Vagina (tissue), 2 donors: Measurements from ENCODE around the gene CFAP61. TPM values are rescaled to one million over a fixed set of nuclear protein-coding genes. Genes with fewer than 3 reads are reported as not detected.

Source experiments
- DNase-seq, 2 donors: peaks; one replicate each; pipeline ENCODE4 v3.0.0-alpha.2; 2017; ENCODE audit errors: extremely low spot score in 2 of 2
- H3K27ac ChIP-seq: fragments of 200-600 bp; sonication (generic); one replicate; pipeline ENCODE4 v1.5.1; 2019
- H3K27me3 ChIP-seq: fragments of 200-600 bp; sonication (generic); one replicate; pipeline ENCODE4 v1.5.1; 2019
- H3K36me3 ChIP-seq, 2 donors: fragments of 200-600 bp; sonication (generic); one replicate each; pipeline ENCODE4 v1.5.1; 2017 to 2019
- H3K4me1 ChIP-seq: fragments of 200-600 bp; sonication (generic); one replicate; pipeline ENCODE4 v1.5.1; 2019
- H3K4me3 ChIP-seq, 2 donors: fragments of 200-600 bp; sonication (generic); 1 replicate in 1 of 2; 2 replicates in 1 of 2; pipeline ENCODE4 v1.5.1; 2016 to 2019
- H3K9me3 ChIP-seq: fragments of 200-600 bp; sonication (generic); one replicate; pipeline ENCODE4 v1.5.1; 2019
- POLR2A ChIP-seq, 2 donors: fragments of 450-650 bp; IDR thresholded peaks; one replicate each; pipeline ENCODE4 v1.6.1; 2017; ENCODE audit warnings: antibody characterized with exemption in 2 of 2, mild to moderate bottlenecking in 2 of 2, moderate library complexity in 2 of 2
- POLR2AphosphoS5 ChIP-seq, 2 donors: sonication (generic); formaldehyde crosslinking; IDR thresholded peaks; one replicate each; pipeline ENCODE4 v1.9.0; 2017; ENCODE audit warnings: antibody characterized with exemption in 2 of 2, mild to moderate bottlenecking in 2 of 2, low read depth in 1 of 2; ENCODE audit not compliant: insufficient read depth in 1 of 2
- intact Hi-C: fragments of 100-400 bp; cut with DNase I; formaldehyde crosslinking; loops from one replicate; pipeline ENCODE4 v1.15.1; 2023
- total RNA-seq: library from RNA; depleted of rRNA; stranded (reverse); fragments of >200 nt; gene quantifications from one replicate; pipeline ENCODE4 v1.2.3, GENCODE V29; 2016
- TF ChIP-seq, protein P1 (sequence below), 3 experiments: fragments of 450-650 bp in 2 of 3; fragments of 200-600 bp in 1 of 3; sonication (generic) in 1 of 3; IDR thresholded peaks; one replicate each; pipeline ENCODE4 v1.5.1; 2017 to 2019; ENCODE audit warnings: antibody characterized with exemption in 3 of 3, mild to moderate bottlenecking in 2 of 3, moderate library complexity in 2 of 3

The CFAP61 gene
- total RNA-seq, 1 donor from 2014 or later: 1.5 TPM

- H3K9me3 ChIP-seq: no peaks in the 10 kb centered on the region
- H3K36me3 ChIP-seq: no peaks in the 10 kb centered on the region
- TF ChIP-seq POLR2AphosphoS5 (IDR thresholded peaks at IDR 0.05; ENCODE audit: insufficient read depth in 1 of 2, low read depth in 1 of 2) (peak; percentile 48 to 90), POLR2A (IDR thresholded peaks at IDR 0.05) (no peak)
- TF ChIP-seq, protein P1, sequence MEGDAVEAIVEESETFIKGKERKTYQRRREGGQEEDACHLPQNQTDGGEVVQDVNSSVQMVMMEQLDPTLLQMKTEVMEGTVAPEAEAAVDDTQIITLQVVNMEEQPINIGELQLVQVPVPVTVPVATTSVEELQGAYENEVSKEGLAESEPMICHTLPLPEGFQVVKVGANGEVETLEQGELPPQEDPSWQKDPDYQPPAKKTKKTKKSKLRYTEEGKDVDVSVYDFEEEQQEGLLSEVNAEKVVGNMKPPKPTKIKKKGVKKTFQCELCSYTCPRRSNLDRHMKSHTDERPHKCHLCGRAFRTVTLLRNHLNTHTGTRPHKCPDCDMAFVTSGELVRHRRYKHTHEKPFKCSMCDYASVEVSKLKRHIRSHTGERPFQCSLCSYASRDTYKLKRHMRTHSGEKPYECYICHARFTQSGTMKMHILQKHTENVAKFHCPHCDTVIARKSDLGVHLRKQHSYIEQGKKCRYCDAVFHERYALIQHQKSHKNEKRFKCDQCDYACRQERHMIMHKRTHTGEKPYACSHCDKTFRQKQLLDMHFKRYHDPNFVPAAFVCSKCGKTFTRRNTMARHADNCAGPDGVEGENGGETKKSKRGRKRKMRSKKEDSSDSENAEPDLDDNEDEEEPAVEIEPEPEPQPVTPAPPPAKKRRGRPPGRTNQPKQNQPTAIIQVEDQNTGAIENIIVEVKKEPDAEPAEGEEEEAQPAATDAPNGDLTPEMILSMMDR (IDR thresholded peaks at IDR 0.05): no peak
- intact Hi-C loops: no loop called here
- DNase-seq: no peak
- H3K4me3 ChIP-seq: no peak overlapping the region
- peaks cover 47% of the 10 kb centered on the region for H3K4me1 ChIP-seq
- peak overlapping the region; percentile 91 for H3K27ac ChIP-seq
- H3K27me3 ChIP-seq: no peaks in the 10 kb centered on the region
Observed at GRCh38 chr20:20010639-20011500, 41.5 kb upstream of the CFAP61 start.

DNA sequence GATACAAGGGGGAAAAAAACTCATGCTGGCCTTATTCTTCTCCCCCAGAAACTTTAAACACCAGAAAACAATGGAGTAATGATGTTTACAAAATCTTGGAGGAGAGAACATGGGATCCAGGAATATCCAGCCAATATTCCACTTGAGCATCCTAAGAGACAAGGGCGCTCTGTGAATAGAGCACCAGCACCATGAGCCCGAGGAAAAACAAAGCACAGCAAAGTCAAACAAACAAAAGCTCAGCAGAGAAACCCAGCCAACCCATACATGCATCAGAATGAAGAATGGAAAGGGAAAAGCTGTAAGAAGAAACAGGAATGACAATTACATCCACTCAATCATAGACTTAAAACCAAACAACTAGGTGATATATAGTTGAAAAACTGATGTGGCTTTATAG, 39.8 kb upstream of the CFAP61 start:
- no peaks in the 10 kb centered on the region for H3K9me3 ChIP-seq
- intact Hi-C loops: no loop called here
- no peaks in the 10 kb centered on the region for H3K27me3 ChIP-seq
- TF ChIP-seq, protein P1 (IDR thresholded peaks at IDR 0.05): no peak
- TF ChIP-seq POLR2AphosphoS5 (IDR thresholded peaks at IDR 0.05; ENCODE audit: insufficient read depth in 1 of 2, low read depth in 1 of 2): no peak
- TF ChIP-seq POLR2A (IDR thresholded peaks at IDR 0.05): no peak
- no peak overlapping the region for H3K4me3 ChIP-seq
- peaks cover 54% of the 10 kb centered on the region for H3K4me1 ChIP-seq
- H3K27ac ChIP-seq: peak overlapping the region; percentile 34
- no peak for DNase-seq
- no peaks in the 10 kb centered on the region for H3K36me3 ChIP-seq

GRCh38 chr20:20014659-20015058, 37.7 kb upstream of the CFAP61 start:
- TF ChIP-seq, protein P1 (IDR thresholded peaks at IDR 0.05): no peak
- TF ChIP-seq POLR2AphosphoS5 (IDR thresholded peaks at IDR 0.05; ENCODE audit: insufficient read depth in 1 of 2, low read depth in 1 of 2) (peak in 1 of 2 donors; percentile 70), POLR2A (IDR thresholded peaks at IDR 0.05) (no peak)
- no peaks in the 10 kb centered on the region for H3K27me3 ChIP-seq
- no peaks in the 10 kb centered on the region for H3K9me3 ChIP-seq
- no peaks in the 10 kb centered on the region for H3K36me3 ChIP-seq
- intact Hi-C loops: no loop called here
- no peak overlapping the region for H3K27ac ChIP-seq
- DNase-seq: no peak
- peaks cover 59% of the 10 kb centered on the region for H3K4me1 ChIP-seq
- H3K4me3 ChIP-seq: no peak overlapping the region

- Histone ChIP-seq H3K9me3 (no peaks in the 10 kb centered on the region), H3K27me3 (no peaks in the 10 kb centered on the region), H3K4me1 (peaks cover 64% of the 10 kb centered on the region), H3K4me3 (peak within 1 kb of the TSS; percentile 92 to 99), H3K27ac (peak within 1 kb of the TSS; percentile 81), H3K36me3 (no peaks in the 10 kb centered on the region)
- no peak for DNase-seq
- intact Hi-C loops: no loop called here
- TF ChIP-seq, protein P1 (IDR thresholded peaks at IDR 0.05): peak; percentile 22 to 81 (median 59)
- TF ChIP-seq POLR2A (IDR thresholded peaks at IDR 0.05): no peak
- peak; percentile 68 to 81 for TF ChIP-seq POLR2AphosphoS5 (IDR thresholded peaks at IDR 0.05; ENCODE audit: insufficient read depth in 1 of 2, low read depth in 1 of 2)
Observed at GRCh38 chr20:20017001-20017843, 35.1 kb upstream of the CFAP61 start, which contains the start of gene NAA20. Gene NAA20, plus strand, starts transcription at chr20:20017362. Its CDS starts 35 bp downstream, at chr20:20017397.
